ENCODE results near the gene ANKRD53.
"Not testable (repeated sequence)": the region's sequence is repeated elsewhere in the genome, so short reads cannot be mapped to it uniquely, and the experiment has no call there.

Gene ANKRD53

GRCh38 chr2:70992945-70993853 lies 14.8 kb downstream of the ANKRD53 start:
- DNase-seq: no peak

GRCh38 chr2:70994009-70994698 lies 15.7 kb downstream of the ANKRD53 start:
- no peak for DNase-seq

GRCh38 chr2:70994699-70995425 lies 16.4 kb downstream of the ANKRD53 start, which contains the start of gene TEX261:
Gene TEX261 (minus strand): TSS chr2:70994873. CDS start chr2:70994757, 116 bp downstream.
- DNase-seq: peak; percentile 59

GRCh38 chr2:70995426-70995729 lies 16.9 kb downstream of the ANKRD53 start:
- DNase-seq: no peak

- not testable (repeated sequence) for DNase-seq
These were observed 20.5 kb downstream of the ANKRD53 start for GRCh38 chr2:70998885-70999284.

- DNase-seq: no peak
These were observed 20.9 kb downstream of the ANKRD53 start for GRCh38 chr2:70999362-70999761.

- DNase-seq: not testable (repeated sequence)
These were observed 21.5 kb downstream of the ANKRD53 start for GRCh38 chr2:70999931-71000330.

- DNase-seq: peak; percentile 28
These were observed 22.6 kb downstream of the ANKRD53 start for GRCh38 chr2:71000780-71001591.

- no peak for DNase-seq
These were observed 23.1 kb downstream of the ANKRD53 start for GRCh38 chr2:71001592-71001927.

GRCh38 chr2:71001981-71002570 lies 23.6 kb downstream of the ANKRD53 start:
- no peak for DNase-seq

GRCh38 chr2:71003396-71003795 lies 25.0 kb downstream of the ANKRD53 start:
- no peak for DNase-seq

GRCh38 chr2:71003966-71004755 lies 25.7 kb downstream of the ANKRD53 start:
- DNase-seq: no peak

- no peak for DNase-seq
These were observed 26.4 kb downstream of the ANKRD53 start for GRCh38 chr2:71004857-71005256.

GRCh38 chr2:71005271-71006202 lies 27.1 kb downstream of the ANKRD53 start:
- no peak for DNase-seq

GRCh38 chr2:71006323-71006722 lies 27.9 kb downstream of the ANKRD53 start:
- no peak for DNase-seq

- no peak for DNase-seq
These were observed 28.7 kb downstream of the ANKRD53 start for GRCh38 chr2:71006955-71007799.

GRCh38 chr2:71008342-71008741 lies 29.9 kb downstream of the ANKRD53 start:
- DNase-seq: no peak

GRCh38 chr2:71011786-71012185 lies 33.4 kb downstream of the ANKRD53 start:
- DNase-seq: not testable (repeated sequence)

GRCh38 chr2:71018625-71019024 lies 40.2 kb downstream of the ANKRD53 start:
- DNase-seq: no peak

All from NCI-H1092 (cell line).